Islet of Langerhans (tissue), 1 donor: ENCODE results near the gene UGCG.
"Not testable (repeated sequence)": the region's sequence is repeated elsewhere in the genome, so short reads cannot be mapped to it uniquely, and the experiment has no call there.

Experiments used
- FAIRE-seq: peaks from one replicate; lab custom pipeline; 2011; peaks lifted over from hg19 to GRCh38; lab: Jason Lieb, UNC

UGCG gene

DNA sequence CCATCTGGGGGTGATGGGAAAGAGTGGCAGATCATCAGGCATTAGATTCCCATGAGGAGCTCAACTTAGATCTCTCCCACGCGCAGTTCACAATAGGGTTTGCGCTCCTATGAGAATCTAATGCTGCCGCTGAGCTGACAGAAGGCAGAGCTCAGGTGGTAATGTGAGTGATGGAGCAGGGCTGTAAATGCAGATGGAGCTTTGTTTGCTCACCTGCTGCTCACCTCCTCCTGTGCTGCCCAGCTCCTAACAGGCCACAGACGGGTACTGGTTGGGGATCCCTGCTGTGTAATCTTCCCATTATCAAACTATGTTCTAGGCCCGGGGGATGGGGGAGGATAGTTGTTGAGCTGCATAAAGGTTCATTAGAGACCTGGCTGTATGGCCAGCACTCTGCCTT, 58.4 kb downstream of the UGCG start:
- no peak for FAIRE-seq

DNA sequence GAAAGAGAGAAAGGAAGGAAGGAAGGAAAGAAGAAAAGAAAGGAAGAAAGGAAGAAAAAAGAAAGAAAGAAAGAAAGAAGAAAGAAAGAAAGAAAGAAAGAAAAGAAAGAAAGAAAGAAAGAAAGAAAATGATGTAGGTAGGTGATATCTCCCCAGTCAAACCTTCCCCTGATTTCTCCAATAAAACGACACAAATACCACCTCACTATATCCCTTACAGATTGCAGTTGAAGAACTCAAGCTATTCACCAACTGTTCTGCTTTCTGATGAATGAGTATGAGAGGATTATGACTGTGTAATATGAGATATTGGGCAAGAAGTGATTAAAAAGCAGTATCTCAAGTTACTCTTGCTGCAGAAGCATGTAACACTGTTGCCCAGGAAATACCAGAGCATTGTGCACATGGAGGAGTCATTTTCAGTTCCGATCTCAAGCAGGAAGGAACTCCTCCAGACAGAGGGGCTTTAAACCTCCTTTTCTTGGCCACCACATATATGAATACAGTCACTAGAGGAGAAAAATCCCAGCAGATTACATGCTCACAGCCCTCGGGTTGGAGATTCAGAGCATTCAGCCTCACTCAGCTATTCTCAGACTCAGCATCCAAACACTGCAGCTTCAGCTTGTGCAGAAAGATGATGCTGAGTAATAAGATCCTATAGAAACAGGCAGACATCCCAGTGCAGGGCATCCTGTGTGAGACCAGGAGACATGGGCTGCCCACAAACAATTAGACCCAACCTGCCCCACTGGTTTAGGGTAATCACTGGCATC, 61.4 kb downstream of the UGCG start:
- FAIRE-seq: no peak

DNA sequence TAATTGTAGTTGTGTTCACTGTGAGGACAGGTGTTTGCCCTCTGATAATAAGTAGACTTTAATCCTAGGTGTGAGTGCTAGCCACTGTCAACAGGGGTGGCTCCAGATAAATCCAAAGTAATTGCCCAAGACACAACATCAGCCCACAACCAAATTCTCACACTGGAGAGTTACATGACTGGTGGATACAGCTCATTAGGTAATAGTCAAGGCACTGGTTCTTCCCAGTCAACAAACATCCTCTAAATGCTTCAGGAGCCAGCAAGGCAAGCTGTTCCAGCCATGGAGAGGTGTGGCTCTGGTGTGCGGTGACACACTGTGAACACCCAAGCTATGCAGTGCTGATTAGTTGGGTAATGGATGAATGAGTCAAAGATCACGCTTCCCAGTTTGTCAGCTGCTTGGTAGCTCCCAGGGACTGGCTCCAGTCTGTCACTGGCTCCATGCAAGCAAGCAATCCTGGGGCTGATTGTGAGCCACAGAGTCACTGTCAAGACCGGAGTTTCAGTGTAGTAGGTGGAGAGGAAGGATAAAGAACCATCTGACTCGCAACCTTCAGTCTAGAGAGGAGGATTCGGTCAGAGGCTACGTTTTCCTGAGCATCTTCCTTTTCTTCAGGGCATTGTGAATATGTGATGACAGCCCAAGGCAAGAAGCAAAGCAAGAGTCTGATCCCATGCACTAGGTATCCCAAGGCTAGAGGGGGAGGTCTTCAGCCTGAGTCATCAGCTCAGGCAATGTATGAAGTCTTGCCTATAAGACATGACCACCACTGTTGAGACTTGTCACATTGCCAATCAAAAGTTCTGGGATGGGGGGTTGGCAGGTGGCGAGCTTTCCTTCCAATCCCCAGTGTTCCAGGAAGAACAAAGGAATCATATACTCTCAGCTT, 63.1 kb downstream of the UGCG start:
- no peak for FAIRE-seq

DNA sequence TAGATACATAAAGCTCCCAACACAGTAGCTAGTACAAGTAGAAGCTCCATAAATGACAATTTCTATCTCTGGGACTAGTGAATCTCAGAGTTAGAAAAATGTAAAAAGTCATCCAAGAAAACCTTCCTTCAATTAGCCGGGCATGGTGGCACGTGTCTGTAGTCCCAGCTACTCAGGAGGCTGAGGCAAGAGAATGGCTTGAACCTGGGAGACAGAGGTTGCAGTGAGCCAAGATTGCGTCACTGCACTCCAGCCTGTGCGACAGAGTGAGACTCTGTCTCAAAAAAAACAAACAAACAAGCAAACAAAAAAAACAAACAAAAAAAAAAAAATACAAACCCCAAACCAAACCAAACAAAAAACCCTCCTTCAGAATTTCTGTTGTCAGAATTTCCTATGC, 63.9 kb downstream of the UGCG start:
- not testable (repeated sequence) for FAIRE-seq

DNA sequence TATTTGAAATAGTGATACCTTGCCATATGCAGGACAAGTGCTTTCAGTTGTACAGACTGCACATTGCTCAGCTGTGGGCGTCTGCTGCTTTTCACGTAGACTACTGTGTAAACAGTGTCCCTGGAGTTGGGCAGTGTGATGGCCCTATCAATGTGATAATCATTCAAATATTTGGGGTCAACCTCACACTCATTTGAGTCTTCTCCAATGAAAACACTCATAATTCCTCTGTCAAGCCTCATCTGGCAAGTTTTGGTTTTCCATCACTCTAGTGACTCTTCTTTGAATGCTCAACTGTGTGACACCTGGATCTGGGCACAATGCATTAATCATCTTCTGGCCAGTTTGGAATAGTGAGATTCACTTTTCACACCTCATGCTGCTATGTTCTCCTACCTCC, 64.4 kb downstream of the UGCG start:
- no peak for FAIRE-seq

DNA sequence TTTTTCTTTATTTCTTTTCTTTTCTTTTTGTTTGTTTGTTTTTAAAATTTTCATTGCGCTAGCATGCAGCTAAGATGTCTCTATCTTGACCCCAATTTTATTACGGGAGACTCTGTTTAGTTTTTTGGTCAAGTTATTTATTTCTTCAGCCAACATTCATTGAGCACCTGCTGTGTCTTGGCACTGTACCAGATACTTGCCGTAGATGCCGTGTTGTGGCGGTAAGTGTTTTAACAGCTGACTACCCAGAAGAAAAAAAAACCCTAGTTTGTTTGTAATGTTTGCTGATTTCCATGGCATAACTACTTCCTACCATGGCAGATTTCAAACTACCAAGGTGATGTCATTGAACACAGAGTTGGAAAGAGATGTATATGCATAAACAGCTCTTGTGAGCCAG, 65.0 kb downstream of the UGCG start:
- no peak for FAIRE-seq

DNA sequence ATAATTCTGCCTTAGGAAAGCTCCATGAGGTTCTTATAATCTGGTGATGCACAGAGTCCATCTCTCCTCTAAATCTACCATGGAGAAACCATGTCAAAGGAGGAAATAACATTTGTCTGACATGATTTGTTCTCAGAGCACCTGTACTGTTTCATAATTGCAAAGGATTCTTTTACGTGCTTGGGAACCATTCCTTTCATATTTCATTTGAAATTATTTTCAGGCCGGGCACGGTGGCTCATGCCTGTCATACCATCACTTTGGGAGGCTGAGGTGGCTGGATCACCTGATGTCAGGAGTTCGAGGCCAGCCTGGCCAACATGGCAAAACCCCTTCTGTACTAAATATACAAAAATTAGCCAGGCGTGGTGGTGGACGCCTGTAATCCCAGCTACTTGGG, 65.4 kb downstream of the UGCG start:
- FAIRE-seq: no peak

DNA sequence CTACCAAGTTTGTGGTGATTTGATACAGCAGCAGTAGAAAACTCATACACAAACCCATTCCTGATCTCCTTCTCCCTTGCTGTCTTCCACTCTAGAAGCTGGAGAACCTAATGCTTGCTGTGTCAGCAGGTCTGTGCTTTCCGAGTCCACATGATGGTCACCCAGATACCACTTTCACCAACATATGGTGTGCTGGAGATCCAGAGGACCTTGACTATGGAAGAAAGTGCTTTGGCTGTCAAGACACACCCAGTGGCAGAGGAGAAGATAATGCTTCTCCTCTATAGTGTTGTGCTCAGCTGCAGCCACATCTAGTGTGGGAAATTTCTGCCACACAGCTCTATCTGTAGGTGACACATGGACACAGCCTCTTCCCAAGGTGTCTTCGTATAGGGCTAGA, 67.4 kb downstream of the UGCG start:
- no peak for FAIRE-seq

DNA sequence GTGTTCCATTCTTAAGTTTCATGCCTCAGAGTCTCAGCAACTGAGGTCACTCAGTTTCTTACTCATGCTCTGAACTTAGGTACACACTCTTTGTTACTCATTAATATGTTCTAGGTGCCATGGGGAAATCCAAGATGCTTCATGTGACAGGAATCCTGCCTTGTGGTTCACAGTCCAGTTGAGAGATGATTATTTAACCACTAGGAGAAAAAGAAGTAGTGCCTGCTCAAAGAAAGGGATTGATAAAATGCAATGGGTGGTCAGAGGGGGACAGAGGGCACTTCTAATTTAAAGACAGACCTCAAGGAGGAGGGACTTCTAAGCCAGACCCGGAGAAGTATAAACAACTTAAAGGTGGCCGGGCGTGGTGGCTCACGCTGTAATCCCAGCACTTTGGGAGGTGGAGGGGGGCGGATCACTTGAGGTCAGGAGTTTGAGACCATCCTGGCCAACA, 69.0 kb downstream of the UGCG start:
- FAIRE-seq: no peak

DNA sequence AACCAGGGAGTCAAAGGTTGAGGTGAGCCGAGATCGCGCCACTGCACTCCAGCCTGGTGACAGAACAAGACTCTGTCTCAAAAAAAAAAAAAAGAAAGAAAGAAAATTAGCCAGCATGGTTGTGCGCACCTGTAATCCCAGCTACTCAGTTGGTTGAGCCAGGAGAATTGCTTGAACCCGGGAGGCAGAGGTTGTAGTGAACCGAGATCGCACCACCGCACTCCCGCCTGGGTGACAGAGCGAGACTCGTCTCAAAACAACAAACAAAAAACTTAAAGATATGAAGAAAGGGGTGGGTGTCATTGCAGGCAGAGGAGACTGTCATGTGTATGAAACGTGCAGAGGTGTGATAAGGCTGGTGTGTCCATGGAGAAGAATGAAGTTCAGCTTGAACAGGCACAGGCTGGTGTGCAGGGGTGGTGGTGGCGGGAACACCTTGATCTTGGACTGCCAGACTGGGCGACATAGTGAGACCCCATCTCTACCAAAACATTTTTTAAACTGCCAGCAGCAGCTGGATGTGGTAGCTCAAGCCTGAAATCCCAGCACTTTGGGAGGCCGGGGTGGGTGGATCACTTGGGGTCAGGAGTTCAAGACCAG, 69.6 kb downstream of the UGCG start:
- FAIRE-seq: no peak

DNA sequence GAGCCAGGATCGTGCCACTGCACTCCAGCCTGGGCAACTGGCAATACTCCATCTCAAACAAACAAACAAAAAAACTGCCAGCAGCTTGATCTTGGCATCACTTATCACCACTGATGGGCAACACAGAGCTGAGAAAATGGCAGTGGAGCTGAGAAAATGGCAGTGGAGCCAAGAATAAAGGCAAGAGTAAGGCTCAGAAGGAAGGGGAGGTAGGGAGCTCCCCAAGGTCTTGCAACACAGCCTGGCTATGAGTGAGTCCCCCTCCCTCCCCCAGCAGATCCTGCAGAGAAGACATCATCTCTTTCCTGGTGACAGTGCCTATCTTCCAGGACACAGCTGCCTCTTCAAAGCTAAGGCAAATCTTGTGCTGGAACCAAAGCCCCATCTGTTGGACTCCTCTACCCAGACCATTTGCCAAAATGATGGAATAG, 70.3 kb downstream of the UGCG start:
- FAIRE-seq: no peak

DNA sequence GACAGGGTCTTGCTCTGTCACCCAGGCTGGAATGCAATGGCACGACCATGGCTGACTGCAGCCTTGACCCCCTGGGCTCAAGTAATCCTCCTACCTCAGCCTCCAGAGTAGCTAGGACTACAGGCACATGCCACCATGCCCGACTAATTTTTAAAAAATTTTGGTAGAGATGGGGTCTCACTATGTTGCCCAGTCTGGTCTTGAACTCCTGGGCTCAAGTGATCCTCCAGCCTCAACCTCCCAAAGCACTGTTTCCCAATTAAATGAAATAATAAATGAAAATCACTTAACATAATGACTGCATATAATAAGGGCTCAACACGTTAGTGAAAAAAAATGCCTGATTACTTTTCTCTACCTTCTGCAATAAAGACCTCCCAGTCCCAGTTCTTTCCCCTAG, 71.0 kb downstream of the UGCG start:
- no peak for FAIRE-seq

DNA sequence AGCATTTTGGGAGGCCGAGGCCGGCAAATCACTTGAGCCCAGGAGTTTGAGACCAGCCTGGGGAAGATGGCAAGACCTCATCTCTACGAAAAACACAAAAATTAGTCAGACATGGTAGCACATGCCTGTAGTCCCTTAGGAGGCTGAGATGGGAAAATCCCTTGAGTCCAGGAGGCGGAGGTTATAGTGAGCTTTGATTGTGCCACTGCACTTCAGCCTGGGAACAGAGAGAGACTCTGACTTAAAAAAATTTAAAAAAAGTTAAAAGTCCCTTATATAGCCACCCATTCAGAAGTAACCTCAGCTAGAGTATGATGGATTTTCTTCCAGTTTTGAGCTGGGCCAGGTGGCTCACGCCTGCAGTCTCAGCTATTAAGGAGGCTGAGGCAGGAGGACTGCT, 72.4 kb downstream of the UGCG start:
- no peak for FAIRE-seq

DNA sequence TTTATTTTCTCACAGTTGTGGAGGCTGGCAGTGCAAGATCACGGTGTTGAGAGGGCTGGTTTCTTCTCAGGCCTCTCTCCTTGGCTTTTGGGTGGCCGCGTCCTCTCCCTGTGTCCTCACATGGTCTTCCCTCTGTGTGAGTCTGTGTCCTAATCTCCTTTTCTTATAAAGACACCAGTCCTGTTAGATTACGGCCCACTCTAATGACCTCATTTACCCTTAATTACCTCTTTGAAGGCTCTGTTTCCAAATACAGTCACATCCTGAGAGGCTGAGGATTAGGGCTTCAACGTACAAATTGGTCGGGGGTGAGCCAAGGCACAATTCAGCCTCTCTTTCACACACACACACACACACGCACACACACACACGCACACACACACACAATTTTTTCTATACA, 73.0 kb downstream of the UGCG start:
- FAIRE-seq: no peak

DNA sequence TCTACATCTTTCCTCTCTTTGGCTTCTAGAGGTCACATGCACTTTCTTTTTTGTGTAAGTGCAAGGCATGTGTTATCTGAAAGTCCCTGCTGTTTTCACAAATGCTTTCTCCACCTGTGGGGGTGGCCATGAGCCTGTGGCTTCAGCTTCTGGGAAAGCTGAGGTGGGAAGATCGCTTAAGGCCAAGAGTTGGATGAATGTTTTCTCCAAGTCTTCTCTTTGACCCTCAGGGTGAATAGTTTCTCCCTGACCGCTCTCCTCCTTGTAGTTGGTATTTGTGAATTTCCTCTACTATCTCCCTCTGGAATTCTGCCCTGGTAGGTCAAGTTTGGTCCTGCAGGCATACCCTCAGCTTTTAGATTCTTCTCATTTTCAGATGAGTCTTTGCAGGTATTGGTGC, 74.2 kb downstream of the UGCG start:
- no peak for FAIRE-seq

DNA sequence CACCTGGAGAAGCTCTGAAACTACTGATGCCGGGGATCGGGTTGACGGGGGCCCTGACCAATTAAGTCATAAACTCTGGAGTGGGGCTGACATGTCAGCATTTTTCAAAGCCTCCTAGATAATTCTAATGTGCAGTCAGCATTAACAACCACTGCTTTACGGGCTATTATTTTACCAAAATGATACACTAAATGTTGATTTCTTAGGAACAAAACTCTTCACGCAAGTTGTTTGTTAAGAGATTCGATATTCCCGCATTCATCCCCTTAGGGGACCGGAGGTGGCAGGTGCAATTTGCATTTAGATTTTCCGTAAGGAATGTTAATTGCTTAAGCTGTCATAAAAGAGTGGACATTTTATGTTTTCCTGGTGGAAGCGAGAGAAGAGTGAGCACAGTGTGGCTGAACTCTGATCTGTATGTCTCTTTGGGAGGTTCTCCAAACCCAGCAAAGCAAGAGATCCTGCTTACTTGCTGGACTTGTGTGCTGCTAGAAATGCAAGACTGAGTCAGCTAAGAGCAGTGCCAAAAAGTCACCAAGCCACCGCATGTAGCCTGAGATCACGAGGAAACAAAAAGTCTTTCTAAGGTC, 77.6 kb downstream of the UGCG start:
- peak; percentile 27 for FAIRE-seq

DNA sequence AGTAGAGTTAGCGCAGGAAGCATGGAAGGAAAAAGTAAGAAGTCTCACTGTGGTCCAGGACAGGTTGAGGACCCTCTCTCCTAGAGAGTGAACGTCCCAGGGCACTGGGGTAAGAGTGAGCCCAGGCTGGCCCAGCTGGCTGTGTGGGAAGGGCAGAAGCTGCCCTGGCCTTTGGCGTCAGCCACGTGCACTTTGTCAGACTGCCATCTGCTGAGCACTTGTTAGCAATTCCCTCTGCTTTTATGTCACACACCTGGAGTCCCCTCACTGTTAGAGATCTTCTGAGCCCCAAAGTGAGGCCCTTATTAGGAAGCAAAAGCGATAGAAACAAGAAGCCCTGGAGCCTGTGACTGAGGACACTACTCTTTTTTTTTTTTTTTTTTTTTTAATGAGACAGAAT, 79.1 kb downstream of the UGCG start:
- FAIRE-seq: no peak

DNA sequence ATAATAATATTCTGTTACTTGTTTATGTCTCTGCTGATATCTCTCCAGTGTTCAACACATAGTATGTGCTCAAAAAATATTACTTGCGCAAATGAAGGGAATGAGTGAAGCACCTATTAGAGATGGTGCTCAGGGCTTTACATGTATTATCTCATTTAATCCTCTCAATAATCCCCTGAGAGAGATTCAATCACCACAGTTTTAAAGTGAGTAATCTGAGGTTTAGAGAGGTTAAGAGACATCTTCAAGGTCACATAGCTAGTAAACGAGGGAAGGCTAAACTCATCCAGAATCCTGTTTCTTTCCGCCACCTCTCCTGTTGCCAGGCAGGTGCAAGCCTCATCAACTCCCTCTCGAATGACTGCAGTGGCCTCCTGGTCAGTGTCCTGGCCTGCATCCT, 82.0 kb downstream of the UGCG start:
- FAIRE-seq: no peak

DNA sequence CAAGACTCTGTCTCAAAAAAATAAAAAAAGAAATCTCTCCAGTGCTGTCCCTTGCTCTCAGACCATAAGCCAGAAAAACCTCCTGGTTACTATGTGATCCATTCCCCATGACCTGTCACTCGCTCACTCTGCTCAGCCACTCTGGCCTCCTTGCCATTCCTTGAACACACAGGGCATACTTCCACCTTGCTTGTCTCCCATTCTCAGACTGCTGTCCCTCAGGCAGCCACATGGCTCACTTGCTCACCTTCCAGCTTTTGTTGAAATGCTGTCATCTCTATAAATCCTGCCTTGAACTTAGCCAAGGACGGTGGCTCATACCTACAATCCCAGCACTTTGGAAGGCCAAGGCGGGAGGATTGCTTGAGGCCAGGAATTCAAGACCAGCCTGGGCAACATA, 82.9 kb downstream of the UGCG start:
- FAIRE-seq: no peak

DNA sequence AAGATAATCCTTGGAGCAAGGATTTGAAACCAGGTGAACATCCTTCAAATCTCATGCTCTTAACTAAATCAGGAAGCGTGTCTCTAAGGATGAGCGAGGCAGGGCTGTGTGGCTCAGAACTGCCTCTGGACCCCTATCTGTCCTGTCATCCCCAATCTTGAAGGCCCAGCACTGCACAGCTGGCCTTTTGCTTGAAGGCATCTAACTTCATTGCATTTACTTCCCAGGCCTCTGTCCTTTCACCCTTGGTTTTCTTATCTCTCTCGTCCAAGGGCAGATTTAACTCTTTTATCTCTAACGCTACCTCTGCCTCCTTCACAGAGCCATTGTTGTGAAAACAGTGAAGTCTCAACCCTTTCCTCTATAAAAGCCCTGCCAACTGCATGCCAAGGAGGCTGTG, 83.8 kb downstream of the UGCG start:
- FAIRE-seq: no peak

DNA sequence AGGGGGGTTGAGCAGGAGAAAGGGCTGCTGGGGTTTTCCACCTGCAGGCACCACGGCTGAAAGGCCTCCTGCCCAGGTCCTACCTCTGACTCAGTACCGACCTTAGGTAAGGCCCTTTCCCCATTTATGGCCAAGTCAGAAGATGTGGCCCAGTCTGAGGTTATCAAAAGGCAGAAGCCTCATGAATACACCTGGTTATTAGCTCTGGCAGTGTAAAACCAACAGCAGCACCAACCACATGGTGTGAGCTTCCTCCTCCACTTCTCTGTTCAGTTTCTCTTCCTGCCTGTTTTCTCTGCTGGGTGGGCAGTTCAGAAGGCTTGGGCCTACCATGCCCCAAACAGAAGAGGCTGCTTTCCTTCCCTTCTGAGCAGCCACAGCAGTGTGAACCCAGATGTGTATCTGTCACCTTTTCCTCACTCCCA, 86.9 kb downstream of the UGCG start:
- no peak for FAIRE-seq

DNA sequence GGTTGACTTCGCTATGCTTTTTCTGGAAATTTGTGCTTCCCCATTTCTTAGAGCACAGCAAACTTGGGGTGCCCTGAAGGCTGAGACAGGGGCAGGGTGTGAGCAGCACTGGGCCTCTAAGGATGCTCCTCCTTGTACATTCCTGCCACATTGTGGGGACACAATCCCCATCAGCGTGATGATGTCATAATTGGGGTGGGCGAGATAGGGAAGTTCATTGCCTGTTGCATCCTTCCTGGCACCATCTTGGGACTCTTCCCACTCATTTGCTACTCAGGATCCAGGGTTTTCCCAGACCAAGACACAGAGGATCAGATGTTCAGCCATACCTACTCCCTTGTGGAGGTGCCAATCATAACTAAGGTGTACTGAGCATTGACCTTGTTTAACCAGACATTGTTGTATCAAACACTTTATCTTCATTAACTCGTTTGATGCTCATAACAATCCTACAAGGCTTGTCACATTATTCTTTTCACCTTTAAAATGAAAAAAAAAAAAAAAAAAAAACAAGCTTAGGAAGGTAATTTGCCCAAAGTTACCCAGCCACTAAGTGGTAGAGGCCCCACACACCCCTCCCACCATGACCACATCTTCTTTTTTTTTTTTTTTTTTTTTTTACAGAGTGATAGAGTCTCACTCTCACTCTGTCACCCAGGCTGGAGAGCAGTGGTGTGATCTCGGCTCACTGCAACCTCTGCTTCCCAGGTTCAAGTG, 87.6 kb downstream of the UGCG start:
- FAIRE-seq: no peak
